Upper lobe of left lung (tissue), 4 donors: Measurements from ENCODE around the gene CCDC3.

Source experiments
- EP300 ChIP-seq, 4 donors: sonication (generic); formaldehyde crosslinking; IDR thresholded peaks; one replicate each; pipeline ENCODE4 v1.5.1; 2017; ENCODE audit warnings: antibody characterized with exemption in 4 of 4, control low read depth in 2 of 4
- TF ChIP-seq, protein P1 (sequence below), 6 experiments: fragments of 450-650 bp in 4 of 6; fragments of 200-600 bp in 2 of 6; sonication (generic) in 2 of 6; IDR thresholded peaks; one replicate each; pipeline ENCODE4 v1.5.1; 2016 to 2019; ENCODE audit warnings: antibody characterized with exemption in 6 of 6

DNA sequence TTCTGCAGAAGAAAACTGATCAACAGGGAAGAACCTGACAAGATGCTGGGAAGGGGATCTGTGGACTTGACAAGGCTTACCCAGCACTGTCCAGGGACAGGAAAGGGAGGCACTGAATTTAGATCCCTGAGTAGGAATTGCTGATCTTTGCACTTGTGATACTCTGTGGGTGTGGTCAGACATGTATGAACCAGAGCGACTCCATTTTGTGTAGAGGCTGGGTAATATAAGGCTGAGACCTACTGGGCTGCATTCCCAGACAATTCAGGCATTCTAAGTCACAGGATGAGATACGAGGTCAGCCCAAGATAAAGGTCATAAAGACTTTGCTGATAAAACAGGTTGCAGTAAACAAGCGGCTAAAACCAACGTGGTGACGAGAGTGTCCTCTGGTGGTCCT lies 60.7 kb downstream of the CCDC3 start:
- no peak for TF ChIP-seq EP300 (IDR thresholded peaks at IDR 0.05)
- TF ChIP-seq, protein P1, sequence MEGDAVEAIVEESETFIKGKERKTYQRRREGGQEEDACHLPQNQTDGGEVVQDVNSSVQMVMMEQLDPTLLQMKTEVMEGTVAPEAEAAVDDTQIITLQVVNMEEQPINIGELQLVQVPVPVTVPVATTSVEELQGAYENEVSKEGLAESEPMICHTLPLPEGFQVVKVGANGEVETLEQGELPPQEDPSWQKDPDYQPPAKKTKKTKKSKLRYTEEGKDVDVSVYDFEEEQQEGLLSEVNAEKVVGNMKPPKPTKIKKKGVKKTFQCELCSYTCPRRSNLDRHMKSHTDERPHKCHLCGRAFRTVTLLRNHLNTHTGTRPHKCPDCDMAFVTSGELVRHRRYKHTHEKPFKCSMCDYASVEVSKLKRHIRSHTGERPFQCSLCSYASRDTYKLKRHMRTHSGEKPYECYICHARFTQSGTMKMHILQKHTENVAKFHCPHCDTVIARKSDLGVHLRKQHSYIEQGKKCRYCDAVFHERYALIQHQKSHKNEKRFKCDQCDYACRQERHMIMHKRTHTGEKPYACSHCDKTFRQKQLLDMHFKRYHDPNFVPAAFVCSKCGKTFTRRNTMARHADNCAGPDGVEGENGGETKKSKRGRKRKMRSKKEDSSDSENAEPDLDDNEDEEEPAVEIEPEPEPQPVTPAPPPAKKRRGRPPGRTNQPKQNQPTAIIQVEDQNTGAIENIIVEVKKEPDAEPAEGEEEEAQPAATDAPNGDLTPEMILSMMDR (IDR thresholded peaks at IDR 0.05) = no peak
